HL-60/S4 treated with phorbol 12-myristate 13-acetate at 8.2 ng/mL for 4 days and 3 days (cell line): ENCODE results near the gene ZBTB26.

Experiments
- in situ Hi-C: fragments of 300-500 bp; cut with MboI; formaldehyde crosslinking; loops from 2 replicates; pipeline ENCODE4 v1.15.0; 2022; ENCODE audit warnings: low sequenced_read_pairs

Gene ZBTB26

GRCh38 chr9:122931226-122932121, at the start of gene ZBTB26:
Gene ZBTB26 (minus strand): TSS chr9:122931512. CDS start chr9:122919934, 11,578 bp downstream.
- in situ Hi-C loops = no loop called here

GRCh38 chr9:122978601-122979000, 47.3 kb upstream of the ZBTB26 start:
- in situ Hi-C loops = no loop called here

- in situ Hi-C loops = no loop called here
Observed at GRCh38 chr9:122975196-122975595, 43.9 kb upstream of the ZBTB26 start.

GRCh38 chr9:122961139-122961538, 29.8 kb upstream of the ZBTB26 start:
- in situ Hi-C loops = no loop called here

- in situ Hi-C loops = no loop called here
Observed at GRCh38 chr9:122955961-122956360, 24.6 kb upstream of the ZBTB26 start.

- in situ Hi-C loops = no loop called here
Observed at GRCh38 chr9:122954253-122954691, 23.0 kb upstream of the ZBTB26 start.

GRCh38 chr9:122951056-122951455, 19.7 kb upstream of the ZBTB26 start:
- in situ Hi-C loops = no loop called here

- in situ Hi-C loops = no loop called here
Observed at GRCh38 chr9:122950263-122950662, 19.0 kb upstream of the ZBTB26 start.

GRCh38 chr9:122949696-122950095, 18.4 kb upstream of the ZBTB26 start:
- in situ Hi-C loops = no loop called here

GRCh38 chr9:122948313-122948712, 17.0 kb upstream of the ZBTB26 start:
- in situ Hi-C loops = no loop called here

GRCh38 chr9:122946461-122947005, 15.2 kb upstream of the ZBTB26 start:
- in situ Hi-C loops = no loop called here

- in situ Hi-C loops = no loop called here
Observed at GRCh38 chr9:122944960-122945888, 13.9 kb upstream of the ZBTB26 start.

- in situ Hi-C loops = no loop called here
Observed at GRCh38 chr9:122941582-122942234, 10.4 kb upstream of the ZBTB26 start.

- in situ Hi-C loops = no loop called here
Observed at GRCh38 chr9:122940749-122941581, 9.7 kb upstream of the ZBTB26 start, which contains the start of gene RABGAP1. Gene RABGAP1 (plus strand): TSS chr9:122941020. CDS start chr9:122957060, 16,040 bp downstream.

- in situ Hi-C loops = no loop called here
Observed at GRCh38 chr9:122940454-122940748, 9.1 kb upstream of the ZBTB26 start.

- in situ Hi-C loops = no loop called here
Observed at GRCh38 chr9:122939601-122940000, 8.3 kb upstream of the ZBTB26 start.

GRCh38 chr9:122936883-122937282, 5.6 kb upstream of the ZBTB26 start:
- in situ Hi-C loops = no loop called here

GRCh38 chr9:122936464-122936863, 5.2 kb upstream of the ZBTB26 start:
- in situ Hi-C loops = no loop called here

GRCh38 chr9:122930541-122931225, 629 bp downstream of the ZBTB26 start:
- in situ Hi-C loops = no loop called here
